CD4-positive, alpha-beta T cell treated with Interleukin-4 for 1 hour (primary cell): ENCODE results near the gene TBC1D30.

Experiments used
- DNase-seq, 2 donors: peaks; one replicate each; pipeline ENCODE4 v3.0.0-alpha.2; 2020 to 2022

TBC1D30 gene

GRCh38 chr12:64915242-64915641 lies 90.8 kb downstream of the TBC1D30 start:
- no peak for DNase-seq

GRCh38 chr12:64916411-64917261 lies 92.2 kb downstream of the TBC1D30 start:
- no peak for DNase-seq

GRCh38 chr12:64918344-64918743 lies 93.9 kb downstream of the TBC1D30 start:
- no peak for DNase-seq

GRCh38 chr12:64918801-64919200 lies 94.4 kb downstream of the TBC1D30 start:
- no peak for DNase-seq

GRCh38 chr12:64922853-64923252 lies 98.4 kb downstream of the TBC1D30 start:
- DNase-seq, result no peak

- no peak for DNase-seq
These were observed 99.1 kb downstream of the TBC1D30 start for GRCh38 chr12:64923536-64923935.
